Measurements from ENCODE around the gene SERTAD4.

DNA sequence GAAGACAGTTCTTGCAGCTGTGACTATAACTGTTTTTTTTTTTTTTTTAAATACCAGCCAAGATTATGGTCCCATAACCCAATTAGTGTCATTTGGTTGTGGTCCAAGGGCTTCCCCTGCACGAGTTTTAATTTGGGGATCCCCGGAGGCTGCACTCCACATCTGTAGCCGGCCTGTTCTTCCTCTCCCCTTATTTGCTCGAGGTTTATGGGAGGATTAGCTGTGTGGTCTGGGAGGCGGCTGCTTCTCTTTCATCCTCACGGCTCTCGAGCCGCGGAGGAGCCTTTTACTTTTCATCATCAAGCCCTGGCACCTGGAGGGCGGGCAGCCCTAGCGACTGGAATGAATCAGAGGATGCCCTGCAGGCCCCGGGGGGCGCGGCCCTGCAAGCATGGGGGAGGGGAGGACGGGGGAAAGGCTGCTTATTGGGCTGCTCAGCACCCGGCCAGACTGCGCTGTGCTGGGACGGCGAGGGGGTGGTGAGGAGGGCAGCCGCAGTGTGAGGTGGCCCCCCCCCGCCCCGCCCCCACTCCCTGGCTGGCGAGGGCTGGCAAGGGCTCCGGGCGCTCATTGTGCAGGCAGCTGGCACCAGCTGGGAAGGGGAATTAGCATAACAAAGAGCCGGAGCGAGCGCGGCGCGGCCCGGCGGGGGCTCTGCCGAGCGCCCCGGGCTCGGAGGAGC lies 18.5 kb downstream of the SERTAD4 start:
- TF ChIP-seq, protein P1, sequence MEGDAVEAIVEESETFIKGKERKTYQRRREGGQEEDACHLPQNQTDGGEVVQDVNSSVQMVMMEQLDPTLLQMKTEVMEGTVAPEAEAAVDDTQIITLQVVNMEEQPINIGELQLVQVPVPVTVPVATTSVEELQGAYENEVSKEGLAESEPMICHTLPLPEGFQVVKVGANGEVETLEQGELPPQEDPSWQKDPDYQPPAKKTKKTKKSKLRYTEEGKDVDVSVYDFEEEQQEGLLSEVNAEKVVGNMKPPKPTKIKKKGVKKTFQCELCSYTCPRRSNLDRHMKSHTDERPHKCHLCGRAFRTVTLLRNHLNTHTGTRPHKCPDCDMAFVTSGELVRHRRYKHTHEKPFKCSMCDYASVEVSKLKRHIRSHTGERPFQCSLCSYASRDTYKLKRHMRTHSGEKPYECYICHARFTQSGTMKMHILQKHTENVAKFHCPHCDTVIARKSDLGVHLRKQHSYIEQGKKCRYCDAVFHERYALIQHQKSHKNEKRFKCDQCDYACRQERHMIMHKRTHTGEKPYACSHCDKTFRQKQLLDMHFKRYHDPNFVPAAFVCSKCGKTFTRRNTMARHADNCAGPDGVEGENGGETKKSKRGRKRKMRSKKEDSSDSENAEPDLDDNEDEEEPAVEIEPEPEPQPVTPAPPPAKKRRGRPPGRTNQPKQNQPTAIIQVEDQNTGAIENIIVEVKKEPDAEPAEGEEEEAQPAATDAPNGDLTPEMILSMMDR (IDR thresholded peaks at IDR 0.05; ENCODE audit: control extremely low read depth in 1 of 3, insufficient read depth in 1 of 3, low read depth in 1 of 3, low read length in 3 of 3): no peak
- TF ChIP-seq POLR2A (IDR thresholded peaks at IDR 0.05; ENCODE audit: control extremely low read depth in 1 of 2, low read depth in 2 of 2, low read length in 2 of 2): no peak; a peak in 1 of 3 replicates

All from H1 (cell line).